A549 (cell line): ENCODE measurements around the gene MPDU1. TPM values are rescaled to one million over a fixed set of nuclear protein-coding genes. Genes with fewer than 3 reads are reported as not detected.

Experiments used
- ATAC-seq, 2 experiments: fragments of 200-7000 bp in 1 of 2; fragments of >200 bp in 1 of 2; cut with Nextera tagmentation in 1 of 2; cut with Tn5 transposase in 1 of 2; 3 replicates each; pipeline versions ENCODE4 v1.8.0 to v1.9.1; 2018 to 2020; ENCODE audit warnings: mild to moderate bottlenecking in 1 of 2, moderate library complexity in 1 of 2
- CTCF ChIA-PET: fragments of 300-600 bp; sonication (Branson Sonifier 250); formaldehyde crosslinking; extraction: SDS; loops from one replicate; lab custom pipeline; 2021; ENCODE audit warnings: antibody characterized with exemption, inconsistent platforms; lab: Yijun Ruan, JAX
- POLR2A ChIA-PET: fragments of 350-600 bp; formaldehyde crosslinking; extraction: SDS; loops from one replicate; lab custom pipeline; 2021; ENCODE audit warnings: antibody characterized with exemption, inconsistent platforms; lab: Yijun Ruan, JAX
- DNase-seq, 2 experiments: peaks; one replicate each; pipeline versions ENCODE4 v3.0.0 to v3.0.0-alpha.2; 2011 to 2016; ENCODE audit warnings: low read depth in 1 of 2, low spot score in 1 of 2
- FAIRE-seq: peaks from 2 replicates; lab custom pipeline; 2011; peaks lifted over from hg19 to GRCh38; lab: Jason Lieb, UNC
- H3K27ac ChIP-seq, 2 experiments: fragments of >200 bp; sonication (Bioruptor Twin); formaldehyde crosslinking; 3 replicates each; pipeline ENCODE4 v1.5.1; 2016 to 2017
- H3K4me1 ChIP-seq: fragments of >200 bp; sonication (Bioruptor Twin); formaldehyde crosslinking; 3 replicates; pipeline ENCODE4 v1.6.1; 2016
- H3K4me2 ChIP-seq: fragments of >200 bp; sonication (Bioruptor Twin); formaldehyde crosslinking; 3 replicates; pipeline ENCODE4 v1.6.1; 2016
- H3K4me3 ChIP-seq: fragments of >200 bp; sonication (Bioruptor Twin); formaldehyde crosslinking; 3 replicates; pipeline ENCODE4 v1.5.1; 2016
- H3K9me3 ChIP-seq: fragments of >200 bp; sonication (Bioruptor Twin); formaldehyde crosslinking; 3 replicates; pipeline ENCODE4 v1.6.1; 2016
- BCL3 ChIP-seq: fragments of >200 bp; sonication (Bioruptor Twin); formaldehyde crosslinking; IDR thresholded peaks from 3 replicates; pipeline ENCODE4 v1.6.1; 2016
- BHLHE40 ChIP-seq: IDR thresholded peaks from 2 replicates; pipeline ENCODE4 v1.6.1; 2012; ENCODE audit warnings: low read depth, low read length, inconsistent platforms
- CHD4 ChIP-seq: fragments of 200-600 bp; sonication (generic); IDR thresholded peaks from 2 replicates; pipeline ENCODE4 v1.6.1; 2016; ENCODE audit warnings: antibody characterized with exemption, mild to moderate bottlenecking, borderline replicate concordance
- EHMT2 ChIP-seq: fragments of 200-600 bp; sonication (generic); IDR thresholded peaks from 2 replicates; pipeline ENCODE4 v1.6.1; 2016; ENCODE audit warnings: antibody characterized with exemption, low read depth, mild to moderate bottlenecking, moderate library complexity
- EP300 ChIP-seq, 2 experiments: fragments of >200 bp; sonication (Bioruptor Twin); formaldehyde crosslinking; IDR thresholded peaks; 2 replicates in 1 of 2; 3 replicates in 1 of 2; pipeline ENCODE4 v1.6.1; 2016 to 2017
- FOXS1 ChIP-seq: fragments of 250-450 bp; sonication (Bioruptor Pico); IDR thresholded peaks from 2 replicates; pipeline ENCODE4 v1.5.0; 2020; ENCODE audit warnings: mild to moderate bottlenecking, moderate library complexity
- HES2 ChIP-seq: fragments of >200 bp; sonication (Bioruptor Twin); formaldehyde crosslinking; IDR thresholded peaks from 2 replicates; pipeline ENCODE4 v1.6.1; 2016
- HOXB13 ChIP-seq: fragments of 250-450 bp; sonication (Bioruptor Pico); IDR thresholded peaks from 2 replicates; pipeline ENCODE4 v1.5.0; 2020; ENCODE audit warnings: low read depth, mild to moderate bottlenecking, moderate library complexity
- KDM5A ChIP-seq: fragments of 200-600 bp; sonication (generic); IDR thresholded peaks from 2 replicates; pipeline ENCODE4 v1.6.1; 2016; ENCODE audit warnings: antibody characterized with exemption, mild to moderate bottlenecking
- MAX ChIP-seq: IDR thresholded peaks from 2 replicates; pipeline ENCODE4 v1.6.1; 2012
- MYC ChIP-seq: IDR thresholded peaks from 2 replicates; pipeline ENCODE4 v1.6.1; 2012; ENCODE audit warnings: mild to moderate bottlenecking, inconsistent platforms, low read length, improper control_type of control experiment, borderline replicate concordance
- NFE2L2 ChIP-seq: fragments of 150-350 bp; conservative IDR thresholded peaks from 2 replicates; pipeline ENCODE4 v1.6.1; 2014; ENCODE audit warnings: low read length
- NR3C1 ChIP-seq: fragments of >200 bp; sonication (Bioruptor Twin); formaldehyde crosslinking; IDR thresholded peaks from 3 replicates; pipeline ENCODE4 v1.6.1; 2017
- PHF8 ChIP-seq: fragments of 200-600 bp; sonication (generic); IDR thresholded peaks from 2 replicates; pipeline ENCODE4 v1.6.1; 2016; ENCODE audit warnings: low read depth, mild to moderate bottlenecking, antibody characterized with exemption, moderate library complexity, borderline replicate concordance
- POLR2A ChIP-seq: IDR thresholded peaks from 2 replicates; pipeline ENCODE4 v1.6.1; 2012; ENCODE audit warnings: mild to moderate bottlenecking, low read length
- RARB ChIP-seq: fragments of 250-450 bp; sonication (Bioruptor Pico); IDR thresholded peaks from 2 replicates; pipeline ENCODE4 v1.8.0; 2021; ENCODE audit warnings: mild to moderate bottlenecking, moderate library complexity
- RCOR1 ChIP-seq: fragments of 150-350 bp; IDR thresholded peaks from 2 replicates; pipeline ENCODE4 v1.6.1; 2014; ENCODE audit warnings: antibody characterized with exemption, low read length, low read depth
- RFX5 ChIP-seq: fragments of 450-650 bp; IDR thresholded peaks from 2 replicates; pipeline ENCODE4 v1.7.1; 2014; ENCODE audit warnings: antibody characterized with exemption, mild to moderate bottlenecking, moderate library complexity
- ZFP36 ChIP-seq: fragments of 450-650 bp; IDR thresholded peaks from 2 replicates; pipeline ENCODE4 v1.6.1; 2014; ENCODE audit warnings: borderline replicate concordance; ENCODE audit not compliant: partially characterized antibody
- ZNF302 ChIP-seq: fragments of 250-450 bp; sonication (Bioruptor Pico); IDR thresholded peaks from 2 replicates; pipeline ENCODE4 v1.9.0; 2021; ENCODE audit warnings: inconsistent platforms, mild to moderate bottlenecking, moderate library complexity
- WGBS: methylation state at CpG from one replicate; pipeline ENCODE4 v1.1.6; 2017; ENCODE audit errors: missing lambda C conversion rate; 5-methylcytosine and 5-hydroxymethylcytosine counted together
- polyA plus RNA-seq, 4 experiments: library from polyadenylated mRNA; depleted of rRNA in 3 of 4; stranded (reverse); fragments of >200 nt; fragmentation: RNase III in 1 of 4; extraction: RNeasy Plus Mini Kit Qiagen cat#74134 plus additional on column Dnase treatment in 1 of 4; gene quantifications; 2 replicates in 3 of 4; 3 replicates in 1 of 4; pipeline ENCODE4 v1.2.3, GENCODE V29; 2011 to 2017
- TF ChIP-seq, protein P1 (sequence below): IDR thresholded peaks from 2 replicates; pipeline ENCODE4 v1.6.1; 2012

MPDU1 gene
- polyA plus RNA-seq, 2 of the 4 experiments (the other 2 are of a cell fraction) = 134 to 148 TPM

DNA sequence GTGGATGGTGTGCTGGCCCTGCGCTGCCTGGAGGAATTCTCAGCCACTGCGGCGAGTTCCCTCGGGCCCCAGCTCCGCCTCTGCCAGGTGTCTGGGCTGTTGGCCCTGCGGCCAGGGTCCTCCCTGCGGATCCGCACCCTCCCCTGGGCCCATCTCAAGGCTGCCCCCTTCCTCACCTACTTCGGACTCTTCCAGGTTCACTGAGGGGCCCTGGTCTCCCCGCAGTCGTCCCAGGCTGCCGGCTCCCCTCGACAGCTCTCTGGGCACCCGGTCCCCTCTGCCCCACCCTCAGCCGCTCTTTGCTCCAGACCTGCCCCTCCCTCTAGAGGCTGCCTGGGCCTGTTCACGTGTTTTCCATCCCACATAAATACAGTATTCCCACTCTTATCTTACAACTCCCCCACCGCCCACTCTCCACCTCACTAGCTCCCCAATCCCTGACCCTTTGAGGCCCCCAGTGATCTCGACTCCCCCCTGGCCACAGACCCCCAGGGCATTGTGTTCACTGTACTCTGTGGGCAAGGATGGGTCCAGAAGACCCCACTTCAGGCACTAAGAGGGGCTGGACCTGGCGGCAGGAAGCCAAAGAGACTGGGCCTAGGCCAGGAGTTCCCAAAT, 26.4 kb upstream of the MPDU1 start:
- ATAC-seq = no peak
- TF ChIP-seq EHMT2 (no peak), RFX5 (no peak), FOXS1 (no peak), RARB (CRISPR knock-in tag) (no peak), MAX (no peak), POLR2A (no peak), PHF8 (no peak), CHD4 (no peak), ZFP36 (no peak), MYC (no peak), RCOR1 (no peak), NR3C1 (no peak)
- TF ChIP-seq, protein P1, sequence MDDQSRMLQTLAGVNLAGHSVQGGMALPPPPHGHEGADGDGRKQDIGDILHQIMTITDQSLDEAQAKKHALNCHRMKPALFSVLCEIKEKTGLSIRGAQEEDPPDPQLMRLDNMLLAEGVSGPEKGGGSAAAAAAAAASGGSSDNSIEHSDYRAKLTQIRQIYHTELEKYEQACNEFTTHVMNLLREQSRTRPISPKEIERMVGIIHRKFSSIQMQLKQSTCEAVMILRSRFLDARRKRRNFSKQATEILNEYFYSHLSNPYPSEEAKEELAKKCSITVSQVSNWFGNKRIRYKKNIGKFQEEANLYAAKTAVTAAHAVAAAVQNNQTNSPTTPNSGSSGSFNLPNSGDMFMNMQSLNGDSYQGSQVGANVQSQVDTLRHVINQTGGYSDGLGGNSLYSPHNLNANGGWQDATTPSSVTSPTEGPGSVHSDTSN = no peak
- H3K4me2 ChIP-seq = no peak overlapping the region
- FAIRE-seq = no peak
- peaks cover 32% of the 10 kb centered on the region for H3K4me1 ChIP-seq
- CTCF ChIA-PET = interaction anchor here (0.7 to 11.3 kb wide), 15 partner anchors 12 to 511 kb away, joined by 3 to 232 read pairs (median 4); partner anchors contain the start of genes SOX15, TMEM95 and TNFSF12
- WGBS = 86% methylated on average over 18 of the region's 19 CpGs
- POLR2A ChIA-PET = interaction anchor here (1.1 kb wide), 1 partner anchor 130 kb away, joined by 3 read pairs; no protein-coding TSS in a partner anchor
- no peak overlapping the region for H3K27ac ChIP-seq
- no peak overlapping the region for H3K4me3 ChIP-seq
- no peak for DNase-seq
- no peaks in the 10 kb centered on the region for H3K9me3 ChIP-seq

GRCh38 chr17:7557775-7558543, 25.7 kb upstream of the MPDU1 start:
- no peak for ATAC-seq
- TF ChIP-seq ZNF302 (CRISPR knock-in tag) = no peak
- TF ChIP-seq NFE2L2 = no peak
- no peak for TF ChIP-seq EP300 (IDR thresholded peaks at IDR 0.05)
- no peak for TF ChIP-seq HOXB13 (CRISPR knock-in tag)
- no peak for TF ChIP-seq HES2
- TF ChIP-seq FOXS1 = no peak
- TF ChIP-seq BHLHE40 = no peak
- no peak for TF ChIP-seq KDM5A
- TF ChIP-seq, protein P1 = no peak
- TF ChIP-seq CHD4 = no peak
- TF ChIP-seq BCL3 = no peak
- ChIA-PET POLR2A (no interaction called here), CTCF (interaction anchor here (0.8 to 11.3 kb wide), 13 partner anchors 12 to 512 kb away, joined by 3 to 232 read pairs (median 4); partner anchors contain the start of genes SOX15, TMEM95 and TNFSF12)
- Histone ChIP-seq H3K4me2 (peak overlapping the region; percentile 57), H3K27ac (peak overlapping the region; percentile 41 to 74; a peak in 5 of 6 replicates), H3K9me3 (no peaks in the 10 kb centered on the region), H3K4me3 (no peak overlapping the region), H3K4me1 (peaks cover 36% of the 10 kb centered on the region)
- no peak for FAIRE-seq
- 54% methylated on average over 21 of the region's 21 CpGs for WGBS
- peak in 1 of 2 experiments; percentile 50 for DNase-seq
